HCT116 (cell line): Measurements from ENCODE around the gene OR51V1.

ENCODE experiments used
- EZH2 ChIP-seq: fragments of 200-600 bp; sonication (generic); IDR thresholded peaks from 2 replicates; pipeline ENCODE4 v1.6.1; 2017; ENCODE audit warnings: antibody characterized with exemption, mixed run types
- EZH2phosphoT487 ChIP-seq: fragments of 200-600 bp; IDR thresholded peaks from 2 replicates; pipeline ENCODE4 v1.6.1; 2018; ENCODE audit warnings: antibody characterized with exemption, borderline replicate concordance
- JUND ChIP-seq: IDR thresholded peaks from 2 replicates; pipeline ENCODE4 v1.6.1; 2012
- POLR2A ChIP-seq: IDR thresholded peaks from 2 replicates; pipeline ENCODE4 v1.7.0; 2011; ENCODE audit warnings: borderline replicate concordance; ENCODE audit not compliant: insufficient read depth, insufficient read length; ENCODE audit errors: extremely low read depth
- ZBTB33 ChIP-seq: IDR thresholded peaks from 2 replicates; pipeline ENCODE4 v1.6.1; 2011; ENCODE audit warnings: mild to moderate bottlenecking, low read length, moderate library complexity; ENCODE audit not compliant: insufficient replicate concordance; ENCODE audit errors: extremely low read depth
- TF ChIP-seq, protein P1 (sequence below), 3 experiments: fragments of 200-600 bp in 1 of 3; sonication (generic) in 1 of 3; IDR thresholded peaks in 2 of 3; conservative IDR thresholded peaks in 1 of 3; 2 replicates each; pipeline ENCODE4 v1.5.1; 2012 to 2017; ENCODE audit warnings: low read depth in 2 of 3, low read length in 2 of 3, antibody characterized with exemption in 1 of 3, borderline replicate concordance in 1 of 3, control low read depth in 1 of 3, mild to moderate bottlenecking in 1 of 3, mixed read lengths in 1 of 3, mixed run types in 1 of 3, moderate library complexity in 1 of 3; ENCODE audit not compliant: insufficient read depth in 1 of 3
- TF ChIP-seq, protein P2 (sequence below): IDR thresholded peaks from 2 replicates; pipeline ENCODE4 v1.6.1; 2012

GRCh38 chr11:5227681-5228080 lies 27.2 kb upstream of the OR51V1 start:
- TF ChIP-seq, protein P1, sequence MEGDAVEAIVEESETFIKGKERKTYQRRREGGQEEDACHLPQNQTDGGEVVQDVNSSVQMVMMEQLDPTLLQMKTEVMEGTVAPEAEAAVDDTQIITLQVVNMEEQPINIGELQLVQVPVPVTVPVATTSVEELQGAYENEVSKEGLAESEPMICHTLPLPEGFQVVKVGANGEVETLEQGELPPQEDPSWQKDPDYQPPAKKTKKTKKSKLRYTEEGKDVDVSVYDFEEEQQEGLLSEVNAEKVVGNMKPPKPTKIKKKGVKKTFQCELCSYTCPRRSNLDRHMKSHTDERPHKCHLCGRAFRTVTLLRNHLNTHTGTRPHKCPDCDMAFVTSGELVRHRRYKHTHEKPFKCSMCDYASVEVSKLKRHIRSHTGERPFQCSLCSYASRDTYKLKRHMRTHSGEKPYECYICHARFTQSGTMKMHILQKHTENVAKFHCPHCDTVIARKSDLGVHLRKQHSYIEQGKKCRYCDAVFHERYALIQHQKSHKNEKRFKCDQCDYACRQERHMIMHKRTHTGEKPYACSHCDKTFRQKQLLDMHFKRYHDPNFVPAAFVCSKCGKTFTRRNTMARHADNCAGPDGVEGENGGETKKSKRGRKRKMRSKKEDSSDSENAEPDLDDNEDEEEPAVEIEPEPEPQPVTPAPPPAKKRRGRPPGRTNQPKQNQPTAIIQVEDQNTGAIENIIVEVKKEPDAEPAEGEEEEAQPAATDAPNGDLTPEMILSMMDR (IDR thresholded peaks at IDR 0.05 in 2 of 3, conservative IDR thresholded peaks at IDR 0.05 in 1 of 3; ENCODE audit: borderline replicate concordance in 1 of 3, insufficient read depth in 1 of 3, low read depth in 2 of 3, low read length in 2 of 3) = no peak
- TF ChIP-seq POLR2A (no peak), EZH2phosphoT487 (no peak), ZBTB33 (no peak), JUND (no peak), EZH2 (no peak)
- TF ChIP-seq, protein P2, sequence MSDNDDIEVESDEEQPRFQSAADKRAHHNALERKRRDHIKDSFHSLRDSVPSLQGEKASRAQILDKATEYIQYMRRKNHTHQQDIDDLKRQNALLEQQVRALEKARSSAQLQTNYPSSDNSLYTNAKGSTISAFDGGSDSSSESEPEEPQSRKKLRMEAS = no peak
